SKM-1 (cell line): ENCODE results near the gene ZNF8.
A peak's percentile ranks its signal among the peaks of the same experiment; 100 is the strongest.
"Not testable (repeated sequence)": the region's sequence is repeated elsewhere in the genome, so short reads cannot be mapped to it uniquely, and the experiment has no call there.

ENCODE experiments used
- DNase-seq: peaks from one replicate; lab custom pipeline; 2025; ENCODE audit not compliant: unreplicated experiment; lab: John Stamatoyannopoulos, UW

The ZNF8 gene

GRCh38 chr19:58278541-58279041 is at the start of gene ZNF8:
Gene ZNF8 (plus strand): TSS chr19:58278955. CDS start chr19:58279082, 127 bp downstream.
- DNase-seq = peak; percentile 74

GRCh38 chr19:58229255-58229639 is 49.5 kb upstream of the ZNF8 start:
- no peak for DNase-seq

- no peak for DNase-seq
Measured at GRCh38 chr19:58237324-58237723, 41.4 kb upstream of the ZNF8 start.

- DNase-seq = no peak
Measured at GRCh38 chr19:58243351-58243750, 35.4 kb upstream of the ZNF8 start.

- no peak for DNase-seq
Measured at GRCh38 chr19:58248886-58249285, 29.9 kb upstream of the ZNF8 start.

- no peak for DNase-seq
Measured at GRCh38 chr19:58252102-58252685, 26.6 kb upstream of the ZNF8 start.

GRCh38 chr19:58258259-58258658 is 20.5 kb upstream of the ZNF8 start:
- not testable (repeated sequence) for DNase-seq

- DNase-seq = no peak
Measured at GRCh38 chr19:58261600-58261967, 17.2 kb upstream of the ZNF8 start.

GRCh38 chr19:58261968-58262921 is 16.5 kb upstream of the ZNF8 start:
- DNase-seq = no peak

- DNase-seq = no peak
Measured at GRCh38 chr19:58262922-58263296, 15.8 kb upstream of the ZNF8 start.

- DNase-seq = no peak
Measured at GRCh38 chr19:58265100-58265499, 13.7 kb upstream of the ZNF8 start.

- no peak for DNase-seq
Measured at GRCh38 chr19:58268344-58268743, 10.4 kb upstream of the ZNF8 start.

- no peak for DNase-seq
Measured at GRCh38 chr19:58274771-58275201, 4.0 kb upstream of the ZNF8 start.

GRCh38 chr19:58275564-58275963 is 3.2 kb upstream of the ZNF8 start:
- DNase-seq = no peak

- DNase-seq = no peak
Measured at GRCh38 chr19:58277197-58277596, 1.6 kb upstream of the ZNF8 start.

- DNase-seq = no peak
Measured at GRCh38 chr19:58277748-58278540, 811 bp upstream of the ZNF8 start.

- DNase-seq = no peak
Measured at GRCh38 chr19:58279042-58279924, 528 bp downstream of the ZNF8 start.

GRCh38 chr19:58279925-58280316 is 1.2 kb downstream of the ZNF8 start:
- no peak for DNase-seq

GRCh38 chr19:58284199-58284598 is 5.4 kb downstream of the ZNF8 start:
- DNase-seq = no peak

GRCh38 chr19:58291943-58292342 is 13.2 kb downstream of the ZNF8 start:
- DNase-seq = no peak
